ENCODE measurements around the gene BCL11B. TPM values are rescaled to one million over a fixed set of nuclear protein-coding genes. Genes with fewer than 3 reads are reported as not detected.
A peak's percentile ranks its signal among the peaks of the same experiment; 100 is the strongest.

The BCL11B gene
- total and polyA plus RNA-seq, 2 experiments from 2014 or later: 0.04 to 2.8 TPM

DNA sequence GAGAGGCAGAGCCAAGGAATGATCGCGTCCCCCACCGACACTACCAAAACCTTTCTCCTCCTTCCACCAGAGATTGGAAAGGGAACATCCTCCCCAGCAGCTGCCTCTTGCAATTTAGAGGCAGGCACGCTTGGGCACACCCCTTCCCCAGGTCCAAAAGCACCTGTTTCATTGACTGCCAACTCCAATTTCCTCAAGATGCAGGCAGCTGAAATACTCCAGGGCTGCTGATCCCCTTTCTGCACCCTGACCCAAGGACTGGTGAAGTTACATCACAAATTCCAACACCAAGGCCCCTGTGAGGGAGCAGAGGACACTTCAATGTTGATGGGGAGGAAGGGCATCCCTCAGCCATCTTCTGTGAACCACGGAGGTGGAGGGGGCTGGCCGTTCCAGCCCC, 33.8 kb downstream of the BCL11B start:
- no peaks in the 10 kb centered on the region for H3K36me3 ChIP-seq
- no peak overlapping the region for H3K4me3 ChIP-seq
- H3K9me3 ChIP-seq (ENCODE audit: low read depth): no peaks in the 10 kb centered on the region
- no peaks in the 10 kb centered on the region for H3K27me3 ChIP-seq
- TF ChIP-seq, protein P1, sequence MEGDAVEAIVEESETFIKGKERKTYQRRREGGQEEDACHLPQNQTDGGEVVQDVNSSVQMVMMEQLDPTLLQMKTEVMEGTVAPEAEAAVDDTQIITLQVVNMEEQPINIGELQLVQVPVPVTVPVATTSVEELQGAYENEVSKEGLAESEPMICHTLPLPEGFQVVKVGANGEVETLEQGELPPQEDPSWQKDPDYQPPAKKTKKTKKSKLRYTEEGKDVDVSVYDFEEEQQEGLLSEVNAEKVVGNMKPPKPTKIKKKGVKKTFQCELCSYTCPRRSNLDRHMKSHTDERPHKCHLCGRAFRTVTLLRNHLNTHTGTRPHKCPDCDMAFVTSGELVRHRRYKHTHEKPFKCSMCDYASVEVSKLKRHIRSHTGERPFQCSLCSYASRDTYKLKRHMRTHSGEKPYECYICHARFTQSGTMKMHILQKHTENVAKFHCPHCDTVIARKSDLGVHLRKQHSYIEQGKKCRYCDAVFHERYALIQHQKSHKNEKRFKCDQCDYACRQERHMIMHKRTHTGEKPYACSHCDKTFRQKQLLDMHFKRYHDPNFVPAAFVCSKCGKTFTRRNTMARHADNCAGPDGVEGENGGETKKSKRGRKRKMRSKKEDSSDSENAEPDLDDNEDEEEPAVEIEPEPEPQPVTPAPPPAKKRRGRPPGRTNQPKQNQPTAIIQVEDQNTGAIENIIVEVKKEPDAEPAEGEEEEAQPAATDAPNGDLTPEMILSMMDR (IDR thresholded peaks at IDR 0.05; ENCODE audit: low read depth, low read length): no peak
- no peak for DNase-seq (ENCODE audit: low read depth in 1 of 2, low spot score in 1 of 2)
- H3K4me1 ChIP-seq (ENCODE audit: low read depth): peaks cover 14% of the 10 kb centered on the region
- H3K27ac ChIP-seq: no peak overlapping the region

DNA sequence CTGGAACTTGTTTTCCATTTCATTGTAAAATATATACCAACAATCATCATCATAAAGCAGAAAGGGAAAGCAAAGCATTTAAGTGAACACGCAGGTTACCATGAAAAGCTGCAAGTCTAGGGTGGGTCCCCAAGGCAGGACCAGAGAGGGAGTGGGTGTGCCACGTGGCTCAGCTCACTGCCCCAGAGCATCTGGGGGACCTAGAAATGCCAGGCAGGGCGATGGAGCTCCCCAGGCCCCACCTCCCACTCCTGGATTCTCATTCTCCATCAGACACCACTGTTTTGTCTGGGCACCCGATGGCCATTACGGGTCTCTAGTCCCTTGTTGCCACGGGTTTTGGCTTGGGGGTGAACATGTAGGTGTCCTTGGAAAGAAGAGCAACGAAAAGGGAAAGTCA, 34.7 kb downstream of the BCL11B start:
- TF ChIP-seq, protein P1 (IDR thresholded peaks at IDR 0.05; ENCODE audit: low read depth, low read length): no peak
- no peak for DNase-seq (ENCODE audit: low read depth in 1 of 2, low spot score in 1 of 2)
- Histone ChIP-seq H3K4me1 (ENCODE audit: low read depth) (peaks cover 15% of the 10 kb centered on the region), H3K9me3 (ENCODE audit: low read depth) (no peaks in the 10 kb centered on the region), H3K4me3 (no peak overlapping the region), H3K36me3 (no peaks in the 10 kb centered on the region), H3K27me3 (no peaks in the 10 kb centered on the region), H3K27ac (no peak overlapping the region)

DNA sequence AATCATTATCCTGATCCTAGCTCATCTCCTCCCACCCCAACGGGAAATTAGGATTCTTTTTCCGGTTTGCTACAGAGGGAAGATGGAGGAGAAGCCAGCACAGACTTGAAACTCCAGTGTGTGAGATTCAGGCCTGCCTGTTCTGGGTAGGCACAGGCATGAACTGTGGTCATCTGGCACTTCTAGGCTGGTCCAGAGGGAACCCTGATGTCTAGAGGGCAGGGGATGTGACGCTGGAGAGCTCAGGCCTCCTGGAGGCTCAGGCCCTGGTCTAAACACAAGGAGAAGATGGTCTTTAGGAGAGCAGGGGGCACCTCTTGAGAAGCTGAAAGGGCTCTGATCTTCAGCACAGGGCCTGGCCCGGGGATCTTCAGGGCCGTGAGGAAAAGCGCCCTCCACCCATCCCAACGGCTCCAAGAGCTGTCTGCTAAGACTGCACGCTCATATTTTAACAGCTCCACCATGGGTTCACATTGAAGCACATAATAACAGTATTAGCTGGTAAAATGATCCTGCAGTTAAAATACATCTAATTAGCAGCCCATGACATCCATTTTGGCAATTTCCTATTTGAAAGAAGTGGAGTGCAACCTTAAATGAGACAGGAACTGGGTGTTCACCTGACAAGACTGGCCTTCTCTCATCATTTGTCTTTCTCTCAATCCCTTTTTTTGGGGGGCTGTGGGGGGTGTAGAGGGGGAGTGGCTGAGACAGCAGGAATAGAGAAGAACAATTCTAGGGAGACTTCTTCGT, 35.4 kb downstream of the BCL11B start:
- Histone ChIP-seq H3K36me3 (no peaks in the 10 kb centered on the region), H3K27me3 (no peaks in the 10 kb centered on the region), H3K9me3 (ENCODE audit: low read depth) (no peaks in the 10 kb centered on the region), H3K4me1 (ENCODE audit: low read depth) (peaks cover 19% of the 10 kb centered on the region), H3K4me3 (no peak overlapping the region), H3K27ac (no peak overlapping the region)
- DNase-seq (ENCODE audit: low read depth in 1 of 2, low spot score in 1 of 2): no peak
- TF ChIP-seq, protein P1 (IDR thresholded peaks at IDR 0.05; ENCODE audit: low read depth, low read length): no peak

DNA sequence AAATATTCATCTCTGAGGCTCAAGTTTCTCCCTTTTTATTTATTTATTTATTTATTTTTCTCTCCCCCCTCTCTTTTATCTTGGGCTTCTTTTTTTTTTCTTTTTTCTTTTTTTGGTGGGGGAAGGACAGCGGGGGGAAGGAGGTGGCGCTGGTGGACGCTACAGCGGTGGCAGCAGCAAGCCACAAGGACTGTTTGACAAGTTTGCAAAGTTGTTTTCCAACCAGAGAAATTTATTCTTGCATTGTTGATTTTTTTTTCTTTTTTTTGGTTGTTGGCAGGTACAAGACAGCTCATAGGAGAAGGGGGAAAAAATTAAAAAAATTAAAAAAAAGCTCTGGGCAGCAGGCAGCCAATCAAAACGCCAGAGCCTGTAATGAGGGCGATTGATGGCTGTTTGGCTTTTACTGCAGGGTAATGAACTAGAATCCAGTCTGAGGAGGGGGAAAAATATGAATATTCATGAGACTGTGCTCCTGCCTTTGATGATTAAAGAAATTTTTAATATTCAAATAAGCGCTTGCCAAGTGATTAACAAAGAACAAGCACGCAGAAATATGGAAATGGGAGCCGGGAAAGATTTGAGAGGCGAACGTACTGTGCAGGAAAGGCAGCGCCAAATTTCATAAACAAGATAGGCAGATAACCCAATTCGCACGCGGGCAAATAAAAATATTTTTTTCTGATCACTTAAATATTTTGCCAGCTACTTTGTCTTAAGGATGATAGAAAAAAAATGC, 36.2 kb downstream of the BCL11B start:
- no peak for DNase-seq (ENCODE audit: low read depth in 1 of 2, low spot score in 1 of 2)
- Histone ChIP-seq H3K4me3 (peak overlapping the region; percentile 31), H3K27me3 (no peaks in the 10 kb centered on the region)

DNA sequence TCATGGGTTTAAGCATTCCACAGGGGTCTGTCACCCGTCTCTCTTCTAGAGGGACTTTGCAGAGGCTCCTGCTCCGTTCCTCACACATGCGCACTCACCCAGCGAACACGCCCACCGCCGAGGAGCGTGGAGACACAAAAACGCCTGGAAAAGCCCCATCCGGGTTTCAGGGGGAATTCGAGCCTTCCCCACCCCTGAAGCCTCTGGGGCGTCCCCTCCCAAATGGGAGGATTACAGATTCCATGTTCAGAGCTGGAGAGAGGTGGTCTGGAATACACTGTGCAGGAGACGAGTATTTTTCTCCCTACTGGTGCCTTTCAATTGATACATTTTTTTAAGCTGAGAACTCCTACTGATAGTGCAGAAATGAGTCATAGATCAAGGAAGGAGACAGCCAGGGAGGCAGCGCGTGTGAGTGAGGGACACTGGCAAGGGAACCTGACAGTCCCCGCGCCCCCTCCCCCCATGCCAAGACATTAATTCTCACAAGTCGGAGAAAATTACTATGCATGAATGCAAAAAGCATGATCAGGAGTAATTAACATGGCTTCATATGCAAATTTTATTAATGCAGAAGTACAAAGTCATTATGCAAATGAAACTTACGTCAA, 36.9 kb downstream of the BCL11B start:
- H3K27ac ChIP-seq: peak overlapping the region; percentile 44
- H3K4me3 ChIP-seq: peak overlapping the region; percentile 31

More for the DNA sequence above, 36.2 kb downstream of the BCL11B start:
- TF ChIP-seq, protein P1 (IDR thresholded peaks at IDR 0.05; ENCODE audit: low read depth, low read length): no peak
- H3K9me3 ChIP-seq (ENCODE audit: low read depth): no peaks in the 10 kb centered on the region
- peaks cover 19% of the 10 kb centered on the region for H3K4me1 ChIP-seq (ENCODE audit: low read depth)
- H3K36me3 ChIP-seq: no peaks in the 10 kb centered on the region
- H3K27ac ChIP-seq: no peak overlapping the region

More for the DNA sequence above, 36.9 kb downstream of the BCL11B start:
- DNase-seq (ENCODE audit: low read depth in 1 of 2, low spot score in 1 of 2): peak in 1 of 2 donors; percentile 60
- TF ChIP-seq, protein P1 (IDR thresholded peaks at IDR 0.05; ENCODE audit: low read depth, low read length): no peak
- no peaks in the 10 kb centered on the region for H3K9me3 ChIP-seq (ENCODE audit: low read depth)
- no peaks in the 10 kb centered on the region for H3K36me3 ChIP-seq
- H3K4me1 ChIP-seq (ENCODE audit: low read depth): peaks cover 20% of the 10 kb centered on the region
- H3K27me3 ChIP-seq: no peaks in the 10 kb centered on the region
